ENCODE data around the gene LTK. TPM values are rescaled to one million over a fixed set of nuclear protein-coding genes. Genes with fewer than 3 reads are reported as not detected.

LTK gene
- total RNA-seq = 0.07 and 0.69 TPM in 2 replicates

DNA sequence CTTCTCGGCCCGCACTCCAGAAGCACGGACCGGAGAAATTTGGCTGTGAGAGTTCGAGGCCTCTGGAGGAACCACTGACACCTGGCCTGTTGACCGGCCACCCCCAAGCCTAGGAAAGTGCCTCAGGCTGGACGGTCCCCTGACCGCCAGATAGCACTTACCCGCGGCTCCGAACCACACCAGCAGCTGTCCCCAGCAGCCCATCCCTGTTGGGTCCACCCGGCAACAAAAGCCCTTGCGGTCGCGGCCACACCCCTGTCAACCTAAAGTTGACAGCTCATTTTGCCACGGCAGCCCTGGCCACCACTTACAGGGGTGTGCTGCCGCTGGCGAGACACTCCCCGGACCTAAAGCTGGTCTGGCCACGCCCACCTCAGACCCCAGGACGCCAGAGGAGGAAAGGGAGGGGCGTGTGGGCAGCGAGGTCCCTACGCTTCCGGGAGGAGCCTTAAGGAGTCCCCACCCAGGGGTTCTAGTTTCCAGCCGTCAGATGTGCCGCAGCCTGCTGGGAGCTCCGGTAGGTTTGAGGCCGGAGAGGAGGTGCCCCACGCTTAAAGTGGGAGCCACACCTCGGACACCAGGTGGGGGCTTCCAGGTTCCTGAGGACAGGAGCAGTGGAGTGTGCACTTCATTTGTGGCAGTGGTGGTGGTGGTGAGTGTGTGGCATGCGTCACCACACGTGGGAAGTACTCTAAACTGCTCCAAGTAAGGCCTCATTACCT lies at the start of gene LTK:
Gene LTK, minus strand, starts transcription at position 322 of the 722 bp plus-strand sequence. Its CDS starts 118 bp downstream, at position 204.
- peak within 1 kb of the TSS; percentile 16 for H3K4me3 ChIP-seq (ENCODE audit: low read depth, low read length)
- DNase-seq (ENCODE audit: low read depth) = no peak
- no peak for TF ChIP-seq CTCF (conservative IDR thresholded peaks at IDR 0.05; ENCODE audit: low read depth, low read length)

DNA sequence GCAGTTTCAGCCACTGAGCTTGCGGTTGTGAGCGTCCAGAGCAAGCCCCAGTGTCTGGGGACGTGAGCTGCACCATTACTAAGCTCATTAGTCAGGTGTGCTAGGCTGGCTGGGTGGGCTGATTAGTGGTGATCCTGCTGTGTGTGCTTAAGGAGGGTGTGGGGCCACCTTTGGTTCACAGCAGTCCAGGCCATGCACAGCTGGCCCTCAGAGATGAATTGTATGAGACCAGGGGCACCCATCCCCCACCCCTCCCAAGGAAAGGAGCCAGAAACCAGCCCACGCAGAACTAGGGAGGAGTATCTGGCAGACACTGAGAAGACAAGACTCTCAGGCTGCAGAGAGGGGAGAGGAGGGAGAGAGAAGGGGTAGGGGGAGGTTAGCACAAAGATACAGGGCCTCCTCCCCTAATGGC lies 49.2 kb upstream of the LTK start:
- DNase-seq (ENCODE audit: low read depth) = no peak
- no peak for TF ChIP-seq CTCF (conservative IDR thresholded peaks at IDR 0.05; ENCODE audit: low read depth, low read length)

GRCh38 chr15:41562244-41562643 lies 48.6 kb upstream of the LTK start:
- no peak overlapping the region for H3K4me3 ChIP-seq (ENCODE audit: low read depth, low read length)
- DNase-seq (ENCODE audit: low read depth) = no peak
- no peak for TF ChIP-seq CTCF (conservative IDR thresholded peaks at IDR 0.05; ENCODE audit: low read depth, low read length)

More for the DNA sequence above, 49.2 kb upstream of the LTK start:
- no peak overlapping the region for H3K4me3 ChIP-seq (ENCODE audit: low read depth, low read length)

DNA sequence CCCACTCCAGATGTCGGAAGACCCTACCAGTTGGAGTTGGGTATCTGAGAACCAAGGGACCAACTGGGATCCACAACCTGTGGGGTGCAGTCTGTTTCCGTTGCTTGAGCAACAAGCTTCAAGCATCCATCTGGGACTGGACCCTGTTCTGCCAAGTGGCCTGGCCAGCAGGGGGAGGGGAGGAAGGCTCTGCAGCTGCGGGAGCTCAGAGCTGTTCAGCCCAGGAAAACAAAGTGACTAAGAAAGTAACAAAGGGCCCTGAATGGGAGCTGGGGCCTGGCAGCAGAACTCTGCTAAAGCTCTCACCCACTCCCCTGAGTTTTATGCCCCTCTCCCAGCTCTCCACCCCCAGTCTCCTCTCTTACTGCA lies 48.1 kb upstream of the LTK start:
- no peak overlapping the region for H3K4me3 ChIP-seq (ENCODE audit: low read depth, low read length)
- no peak for DNase-seq (ENCODE audit: low read depth)

GRCh38 chr15:41561104-41561776 lies 47.6 kb upstream of the LTK start:
- no peak overlapping the region for H3K4me3 ChIP-seq (ENCODE audit: low read depth, low read length)
- no peak for DNase-seq (ENCODE audit: low read depth)
- TF ChIP-seq CTCF (conservative IDR thresholded peaks at IDR 0.05; ENCODE audit: low read depth, low read length) = no peak

More for the DNA sequence above, 48.1 kb upstream of the LTK start:
- TF ChIP-seq CTCF (conservative IDR thresholded peaks at IDR 0.05; ENCODE audit: low read depth, low read length) = no peak

DNA sequence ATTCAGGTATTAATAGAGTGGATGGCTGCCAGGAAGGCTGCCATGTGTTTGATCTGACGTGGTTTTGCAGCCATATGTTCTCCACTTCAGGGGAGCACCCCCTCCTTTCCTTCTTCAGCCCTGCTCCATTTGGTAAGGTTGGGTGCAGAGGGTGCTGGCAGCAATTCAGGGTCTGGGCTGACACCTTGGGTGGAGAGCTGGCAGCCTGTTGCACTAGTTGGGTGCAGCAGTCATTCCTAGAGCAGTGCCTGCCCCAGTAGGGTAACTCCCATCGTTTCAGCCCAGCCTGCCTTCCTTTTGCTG lies 46.9 kb upstream of the LTK start:
- no peak for DNase-seq (ENCODE audit: low read depth)
- H3K4me3 ChIP-seq (ENCODE audit: low read depth, low read length) = no peak overlapping the region
- TF ChIP-seq CTCF (conservative IDR thresholded peaks at IDR 0.05; ENCODE audit: low read depth, low read length) = no peak

Measured in epithelial cell of proximal tubule (primary cell).